Spinal cord (tissue), 10 donors: ENCODE data around the gene SCIMP. TPM values are rescaled to one million over a fixed set of nuclear protein-coding genes. Genes with fewer than 3 reads are reported as not detected.

Experiments used
- DNase-seq, 6 donors: peaks; one replicate each; pipeline versions ENCODE4 v3.0.0 to v3.0.0-alpha.2; 2013 to 2015; ENCODE audit warnings: low spot score in 6 of 6, low read depth in 4 of 6
- H3K27ac ChIP-seq: one replicate; pipeline ENCODE4 v1.5.1; 2013; ENCODE audit warnings: low read depth, low read length, control low read depth
- H3K27me3 ChIP-seq: one replicate; pipeline ENCODE4 v1.6.1; 2013; ENCODE audit warnings: low read length; ENCODE audit not compliant: control insufficient read depth, insufficient read depth
- H3K36me3 ChIP-seq: one replicate; pipeline ENCODE4 v1.6.1; 2013; ENCODE audit warnings: low read length; ENCODE audit not compliant: control insufficient read depth, insufficient read depth
- H3K4me1 ChIP-seq: one replicate; pipeline ENCODE4 v1.6.1; 2013; ENCODE audit warnings: low read length; ENCODE audit not compliant: control insufficient read depth, insufficient read depth
- H3K4me3 ChIP-seq: one replicate; pipeline ENCODE4 v1.5.1; 2013; ENCODE audit warnings: low read depth, low read length, control low read depth
- H3K9me3 ChIP-seq: one replicate; pipeline ENCODE4 v1.6.1; 2013; ENCODE audit warnings: low read length; ENCODE audit not compliant: control insufficient read depth, insufficient read depth
- WGBS: methylation state at CpG from one replicate; pipeline ENCODE4 v1.1.5; 2013; ENCODE audit warnings: missing lambda C conversion rate; ENCODE audit not compliant: insufficient coverage; 5-methylcytosine and 5-hydroxymethylcytosine counted together
- polyA plus RNA-seq, 2 donors: library from polyadenylated mRNA; unstranded; fragments of 120-200 nt; gene quantifications; one replicate each; pipeline ENCODE4 v1.2.1, GENCODE V29; 2013; ENCODE audit not compliant: insufficient read length in 2 of 2
- total RNA-seq, 2 donors: library from RNA; depleted of rRNA in 1 of 2; stranded (reverse); fragments of 120-200 nt in 1 of 2; fragments of >200 nt in 1 of 2; gene quantifications; one replicate each; pipeline versions ENCODE4 v1.2.3 to v1.2.4, GENCODE V29; 2013 to 2014
- donor health status: healthy.

The SCIMP gene
- total and polyA plus RNA-seq, 4 donors = 0.72 to 2.4 (median 1.3) TPM

DNA sequence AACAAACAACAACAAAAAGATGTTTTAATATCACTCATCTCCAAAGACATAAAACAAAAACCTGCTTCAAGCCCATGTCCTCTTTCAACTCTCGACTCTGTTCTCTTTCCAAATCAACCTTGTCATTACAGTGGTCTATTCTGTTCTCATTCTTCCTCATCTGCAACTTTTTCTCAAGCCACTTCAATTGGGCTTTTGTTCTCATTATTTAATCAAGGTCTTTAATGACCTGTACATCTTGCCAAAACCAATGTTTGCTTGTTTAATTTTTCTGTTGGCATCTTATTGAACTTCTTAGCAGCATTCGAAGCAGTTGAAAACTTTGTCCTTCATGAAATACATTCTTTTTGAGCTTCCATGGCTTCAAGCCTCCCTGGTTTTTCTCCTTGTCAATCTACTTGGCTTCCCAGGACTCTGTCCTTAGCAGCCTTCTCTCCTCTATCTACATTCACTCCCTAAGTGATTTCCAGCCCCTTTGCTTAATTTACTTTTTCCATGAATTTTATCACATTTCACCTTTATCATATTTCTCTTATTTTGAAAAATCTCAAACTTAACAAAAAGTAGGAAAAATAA lies 27.8 kb upstream of the SCIMP start:
- no peak overlapping the region for H3K27ac ChIP-seq
- no peaks in the 10 kb centered on the region for H3K9me3 ChIP-seq
- H3K36me3 ChIP-seq = no peaks in the 10 kb centered on the region
- H3K4me3 ChIP-seq = no peak overlapping the region
- H3K27me3 ChIP-seq = no peaks in the 10 kb centered on the region
- no peaks in the 10 kb centered on the region for H3K4me1 ChIP-seq
- WGBS = 21% methylated on average over 2 of the region's 2 CpGs
- peak in 1 of 6 donors; percentile 9 for DNase-seq

DNA sequence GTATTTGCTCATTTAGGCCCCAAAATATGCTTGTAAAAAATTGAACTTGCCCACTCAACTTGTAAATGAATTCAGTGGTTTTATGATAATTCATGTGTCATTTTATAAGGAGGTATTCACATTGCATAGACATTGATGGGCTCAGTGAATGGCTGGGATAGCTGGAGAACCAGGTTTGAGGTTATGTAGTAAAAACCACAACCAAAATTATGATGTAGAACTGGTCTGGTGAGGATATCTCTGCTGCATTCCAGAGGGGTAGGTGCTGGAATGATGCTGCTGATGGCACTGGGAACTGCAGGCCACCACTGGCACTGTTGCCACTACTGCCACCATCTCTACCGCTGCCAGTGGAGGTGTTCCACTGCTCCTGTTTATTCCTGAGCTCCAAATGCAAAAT lies 25.9 kb upstream of the SCIMP start:
- H3K9me3 ChIP-seq = no peaks in the 10 kb centered on the region

DNA sequence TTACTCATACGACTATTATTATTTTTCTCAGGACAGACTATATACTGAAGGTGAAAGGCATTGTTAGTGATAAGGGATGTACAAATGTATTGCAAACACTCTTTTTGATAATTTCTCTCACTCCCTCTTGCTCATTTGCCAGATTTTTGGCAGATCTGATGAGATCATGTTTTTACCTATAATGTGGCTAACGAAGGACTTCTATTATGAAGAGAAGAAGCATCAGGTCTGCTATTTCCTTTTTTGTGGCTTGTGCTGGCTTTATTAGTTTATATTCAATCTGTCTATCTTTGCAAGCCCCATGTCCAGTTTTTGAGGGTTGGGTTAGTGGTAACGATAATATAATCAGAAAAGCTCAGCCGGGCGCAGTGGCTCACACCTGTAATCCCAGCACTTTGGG lies 22.5 kb upstream of the SCIMP start:
- Histone ChIP-seq H3K9me3 (no peaks in the 10 kb centered on the region), H3K4me3 (no peak overlapping the region), H3K27me3 (no peaks in the 10 kb centered on the region), H3K36me3 (no peaks in the 10 kb centered on the region), H3K4me1 (no peaks in the 10 kb centered on the region), H3K27ac (no peak overlapping the region)
- WGBS = 100% methylated on average over 2 of the region's 5 CpGs
- DNase-seq = no peak

More for the DNA sequence above, 25.9 kb upstream of the SCIMP start:
- H3K36me3 ChIP-seq = no peaks in the 10 kb centered on the region
- no peaks in the 10 kb centered on the region for H3K4me1 ChIP-seq
- H3K27ac ChIP-seq = no peak overlapping the region
- H3K27me3 ChIP-seq = no peaks in the 10 kb centered on the region
- no CpG with 5 or more reads among the region's 1 CpG for WGBS
- no peak for DNase-seq
- H3K4me3 ChIP-seq = no peak overlapping the region

DNA sequence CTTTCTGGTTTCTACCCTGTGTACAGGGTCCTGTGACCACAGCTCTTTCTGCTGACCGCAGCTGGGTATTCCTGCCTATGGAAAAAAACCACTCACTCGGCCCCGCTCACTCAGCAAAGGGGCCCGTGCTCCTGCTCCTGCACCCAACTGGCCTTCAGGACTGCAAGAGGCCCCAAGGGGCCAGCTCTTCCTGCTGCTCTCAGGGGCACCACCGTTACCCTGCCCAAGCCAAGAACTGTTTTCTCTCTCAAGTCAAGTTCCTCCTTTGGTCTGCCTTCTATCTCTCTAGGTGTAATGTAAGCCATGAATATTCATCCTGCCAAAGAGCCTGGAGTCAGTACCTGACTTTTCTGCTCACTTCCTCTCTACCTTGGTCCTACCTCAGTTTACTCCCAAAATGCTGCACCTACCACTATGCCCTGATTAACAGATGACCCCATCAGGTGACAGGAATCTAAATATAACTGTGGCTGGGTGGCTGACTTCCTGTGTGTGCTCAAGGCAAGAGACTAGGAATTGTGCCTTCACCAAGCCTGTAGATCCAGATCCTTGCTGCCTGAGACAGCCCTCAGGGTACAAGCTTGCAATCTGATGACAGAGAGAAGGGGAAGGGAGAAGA lies 20.4 kb upstream of the SCIMP start:
- no peaks in the 10 kb centered on the region for H3K4me1 ChIP-seq
- no peak overlapping the region for H3K27ac ChIP-seq
- H3K9me3 ChIP-seq = no peaks in the 10 kb centered on the region
- no peak overlapping the region for H3K4me3 ChIP-seq
- no peak for DNase-seq
- WGBS = 86% methylated on average over 4 of the region's 5 CpGs
- no peaks in the 10 kb centered on the region for H3K27me3 ChIP-seq
- H3K36me3 ChIP-seq = no peaks in the 10 kb centered on the region

DNA sequence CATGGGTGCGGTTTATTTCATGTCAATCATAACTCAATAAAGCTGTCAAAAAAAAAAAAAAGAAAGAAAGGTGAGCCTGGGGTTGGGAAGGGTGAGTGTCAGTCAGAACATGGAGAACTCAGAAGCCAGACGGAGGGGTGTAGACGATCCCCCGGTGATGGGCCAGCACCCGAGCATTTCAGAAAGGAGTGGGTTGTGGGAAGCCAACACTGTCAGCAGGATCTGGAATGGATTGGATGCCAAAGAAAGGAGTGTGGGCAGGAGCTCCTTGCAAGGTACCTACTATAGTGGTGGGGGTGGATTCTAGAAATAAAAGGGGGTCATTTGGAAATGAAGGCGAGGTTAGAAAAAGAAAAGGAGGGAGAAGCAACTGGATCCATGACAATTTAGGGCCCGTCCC lies 19.8 kb upstream of the SCIMP start:
- no peak for DNase-seq
- no peak overlapping the region for H3K4me3 ChIP-seq
- no peaks in the 10 kb centered on the region for H3K27me3 ChIP-seq
- H3K4me1 ChIP-seq = no peaks in the 10 kb centered on the region
- H3K9me3 ChIP-seq = no peaks in the 10 kb centered on the region
- no peak overlapping the region for H3K27ac ChIP-seq
- WGBS = 85% methylated on average over 4 of the region's 7 CpGs
- no peaks in the 10 kb centered on the region for H3K36me3 ChIP-seq

DNA sequence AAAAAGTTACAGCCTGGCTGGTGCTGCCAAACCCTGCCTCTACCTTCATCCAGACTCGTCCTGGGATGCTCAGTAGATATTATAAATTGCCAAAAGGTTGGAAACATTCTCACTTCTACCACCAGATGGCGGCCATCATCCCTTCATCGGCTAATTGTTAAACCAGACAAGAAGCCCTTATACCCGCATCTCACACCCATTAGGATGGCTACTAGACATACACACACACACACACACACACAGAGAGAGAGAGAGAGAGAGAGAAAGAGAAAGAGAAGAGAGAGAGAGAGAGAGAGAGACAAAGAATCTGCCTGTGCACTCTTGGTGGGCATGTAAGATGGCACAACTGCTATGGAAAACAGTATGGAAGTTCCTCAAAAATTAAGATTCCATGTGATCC lies 15.0 kb upstream of the SCIMP start:
- no peak overlapping the region for H3K27ac ChIP-seq
- no peaks in the 10 kb centered on the region for H3K36me3 ChIP-seq
- no peaks in the 10 kb centered on the region for H3K9me3 ChIP-seq
- 0% methylated on average over 1 of the region's 4 CpGs for WGBS
- no peaks in the 10 kb centered on the region for H3K4me1 ChIP-seq
- H3K4me3 ChIP-seq = no peak overlapping the region
- DNase-seq = peak; percentile 36 to 94 (median 64)
- H3K27me3 ChIP-seq = no peaks in the 10 kb centered on the region

DNA sequence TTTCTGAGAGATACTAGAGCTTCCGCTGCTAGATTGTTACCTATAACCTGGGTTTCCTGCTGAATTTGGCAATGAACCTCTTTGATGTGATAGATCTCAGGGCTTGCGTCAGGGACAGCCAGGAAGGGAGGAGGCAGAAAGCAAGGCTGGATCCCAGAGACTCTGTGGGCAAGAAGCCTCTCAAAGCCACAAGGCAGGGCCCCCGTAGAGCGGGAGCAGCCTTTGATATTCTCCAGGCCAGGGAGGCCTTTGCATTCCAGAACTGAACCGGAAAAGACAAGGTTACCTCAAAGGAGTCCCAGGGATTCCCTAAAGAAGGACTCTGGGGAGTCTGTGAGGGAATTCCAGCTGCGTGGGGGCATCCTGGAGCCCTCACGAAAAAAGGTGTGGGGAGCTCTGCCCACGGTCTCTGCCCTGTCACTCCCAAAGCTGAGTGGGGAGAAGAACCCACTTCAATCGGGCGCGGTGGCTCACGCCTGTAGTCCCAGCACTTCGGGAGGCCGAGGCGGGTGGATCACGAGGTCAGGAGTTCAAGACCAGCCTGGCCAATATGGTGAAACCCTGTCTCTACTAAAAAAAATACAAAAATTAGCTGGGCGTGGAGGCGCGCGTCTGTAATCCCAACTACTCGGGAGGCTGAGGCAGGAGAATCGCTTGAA lies 14.3 kb upstream of the SCIMP start:
- H3K36me3 ChIP-seq = no peaks in the 10 kb centered on the region
- no peak overlapping the region for H3K4me3 ChIP-seq
- H3K4me1 ChIP-seq = no peaks in the 10 kb centered on the region
- 63% methylated on average over 14 of the region's 22 CpGs for WGBS
- DNase-seq = no peak
- H3K27ac ChIP-seq = no peak overlapping the region
- H3K9me3 ChIP-seq = no peaks in the 10 kb centered on the region
- no peaks in the 10 kb centered on the region for H3K27me3 ChIP-seq

DNA sequence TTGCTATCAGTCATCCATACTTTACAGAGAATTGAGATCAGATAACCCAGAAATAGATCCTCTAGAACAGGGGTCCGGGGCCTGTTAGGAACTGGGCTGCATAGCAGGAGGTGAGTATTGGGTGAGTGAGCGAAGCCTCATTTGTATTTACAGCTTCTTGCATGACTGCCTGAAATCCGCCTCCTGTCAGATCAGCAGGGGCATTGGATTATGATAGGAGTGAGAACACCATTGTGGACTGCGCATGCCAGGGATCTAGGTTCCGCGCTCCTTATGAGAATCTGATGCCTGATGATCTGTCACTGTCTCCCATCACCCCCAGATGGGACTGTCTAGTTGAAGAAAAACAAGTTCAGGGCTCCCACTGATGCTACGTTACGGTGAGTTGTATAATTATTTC lies 13.0 kb upstream of the SCIMP start:
- Histone ChIP-seq H3K4me1 (no peaks in the 10 kb centered on the region), H3K27me3 (no peaks in the 10 kb centered on the region), H3K4me3 (no peak overlapping the region), H3K9me3 (no peaks in the 10 kb centered on the region), H3K36me3 (no peaks in the 10 kb centered on the region), H3K27ac (no peak overlapping the region)
- 63% methylated on average over 2 of the region's 8 CpGs for WGBS
- peak in 1 of 6 donors; percentile 26 for DNase-seq

DNA sequence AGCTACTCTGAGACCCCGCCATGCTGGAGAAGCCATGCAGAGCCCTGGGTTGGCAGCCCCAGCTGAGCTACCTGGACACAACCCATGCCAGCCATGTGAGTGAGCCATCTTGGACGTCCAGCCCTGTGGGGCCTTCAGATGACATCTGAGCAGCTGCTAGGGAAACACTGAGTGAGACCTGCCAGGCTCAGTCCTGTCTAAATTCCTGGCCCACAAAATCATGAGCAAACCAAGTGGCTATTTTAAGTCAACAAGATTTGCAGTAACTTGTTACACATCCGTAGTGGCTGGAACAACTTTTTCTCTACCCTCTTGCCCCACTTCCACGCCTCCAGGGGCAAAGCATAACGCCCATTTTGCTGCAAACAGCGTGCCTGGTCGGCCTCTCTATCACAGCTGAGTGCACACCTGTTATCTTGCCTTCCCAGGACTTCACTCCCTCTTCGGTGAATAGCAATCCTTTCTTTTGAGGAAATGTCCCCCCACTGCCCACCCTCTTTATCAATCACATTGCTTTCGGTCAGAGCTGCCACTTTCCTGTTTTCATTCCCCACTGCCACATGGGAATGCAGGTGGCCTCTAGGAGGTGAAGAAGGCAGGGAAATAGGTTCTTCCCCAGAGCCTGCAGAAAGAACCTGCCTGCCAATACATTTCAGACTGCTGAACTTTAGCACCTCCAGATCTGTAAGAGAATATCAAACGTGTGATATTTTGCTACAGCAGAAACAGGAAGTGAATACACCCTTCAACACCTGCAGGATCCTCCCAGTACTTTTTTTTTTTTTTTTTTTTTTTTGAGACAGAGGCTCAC lies 7.4 kb upstream of the SCIMP start:
- H3K9me3 ChIP-seq = no peaks in the 10 kb centered on the region
- no peak for DNase-seq
- no peak overlapping the region for H3K4me3 ChIP-seq
- H3K27ac ChIP-seq = no peak overlapping the region
- H3K36me3 ChIP-seq = no peaks in the 10 kb centered on the region
- WGBS = 78% methylated on average over 7 of the region's 10 CpGs
- no peaks in the 10 kb centered on the region for H3K4me1 ChIP-seq
- no peaks in the 10 kb centered on the region for H3K27me3 ChIP-seq
